SK-N-SH (cell line): Measurements from ENCODE around the gene SRF. TPM values are rescaled to one million over a fixed set of nuclear protein-coding genes. Genes with fewer than 3 reads are reported as not detected.
A peak's percentile ranks its signal among the peaks of the same experiment; 100 is the strongest.

Source experiments
- CHD2 ChIP-seq: fragments of 150-350 bp; IDR thresholded peaks from 2 replicates; pipeline ENCODE4 v1.6.1; 2018; ENCODE audit warnings: low read length; ENCODE audit not compliant: partially characterized antibody
- EZH2phosphoT487 ChIP-seq: fragments of 200-600 bp; sonication (generic); IDR thresholded peaks from 2 replicates; pipeline ENCODE4 v1.6.1; 2017; ENCODE audit warnings: low read depth, mixed run types, mild to moderate bottlenecking, antibody characterized with exemption, moderate library complexity, borderline replicate concordance
- FOSL2 ChIP-seq: IDR thresholded peaks from 2 replicates; pipeline ENCODE4 v1.4.0; 2012; ENCODE audit warnings: low read depth, mild to moderate bottlenecking, moderate library complexity, borderline replicate concordance
- GABPA ChIP-seq: IDR thresholded peaks from 2 replicates; pipeline ENCODE4 v1.4.0; 2012; ENCODE audit warnings: low read depth, mild to moderate bottlenecking
- JUND ChIP-seq: IDR thresholded peaks from 2 replicates; pipeline ENCODE4 v1.4.0; 2012
- MEF2A ChIP-seq: IDR thresholded peaks from 2 replicates; pipeline ENCODE4 v1.4.0; 2012; ENCODE audit warnings: low read depth, borderline replicate concordance
- NRF1 ChIP-seq: IDR thresholded peaks from 2 replicates; pipeline ENCODE4 v1.6.1; 2012; ENCODE audit warnings: low read depth, mild to moderate bottlenecking, low read length
- POLR2AphosphoS5 ChIP-seq: IDR thresholded peaks from 2 replicates; pipeline ENCODE4 v1.6.1; 2012; ENCODE audit warnings: low read depth, low read length
- RFX5 ChIP-seq: IDR thresholded peaks from 2 replicates; pipeline ENCODE4 v1.6.1; 2012; ENCODE audit warnings: mild to moderate bottlenecking, improper control_type of control experiment, low read length
- SIN3A ChIP-seq: IDR thresholded peaks from 2 replicates; pipeline ENCODE4 v1.6.1; 2012; ENCODE audit warnings: low read depth, mild to moderate bottlenecking, low read length, moderate library complexity, borderline replicate concordance
- SMC3 ChIP-seq: IDR thresholded peaks from 2 replicates; pipeline ENCODE4 v1.6.1; 2012; ENCODE audit warnings: low read depth, low read length, improper control_type of control experiment
- TCF12 ChIP-seq: IDR thresholded peaks from 2 replicates; pipeline ENCODE4 v1.4.0; 2012
- TEAD4 ChIP-seq: IDR thresholded peaks from 2 replicates; pipeline ENCODE4 v1.4.0; 2012; ENCODE audit warnings: mild to moderate bottlenecking, borderline replicate concordance; ENCODE audit not compliant: insufficient read depth
- USF1 ChIP-seq: IDR thresholded peaks from 2 replicates; pipeline ENCODE4 v1.4.0; 2012; ENCODE audit warnings: low read depth, borderline replicate concordance
- ZBTB33 ChIP-seq: IDR thresholded peaks from 2 replicates; pipeline ENCODE4 v1.4.0; 2012; ENCODE audit warnings: low read depth, borderline replicate concordance
- polyA plus RNA-seq, 3 experiments: library from polyadenylated mRNA; depleted of rRNA; stranded (reverse); fragments of >200 nt; gene quantifications; 2 replicates each; pipeline ENCODE4 v1.2.3, GENCODE V29; 2012
- TF ChIP-seq, protein P1 (sequence below): IDR thresholded peaks from 2 replicates; pipeline ENCODE4 v1.6.1; 2012; ENCODE audit warnings: mild to moderate bottlenecking, low read depth, low read length, moderate library complexity
- TF ChIP-seq, protein P2 (sequence below): IDR thresholded peaks from 2 replicates; pipeline ENCODE4 v1.4.0; 2012; ENCODE audit warnings: low read depth
- TF ChIP-seq, protein P3 (sequence below): fragments of 150-350 bp; IDR thresholded peaks from 2 replicates; pipeline ENCODE4 v1.6.1; 2016; ENCODE audit warnings: mild to moderate bottlenecking, low read depth, low read length

Gene SRF
- polyA plus RNA-seq, 1 of the 3 experiments (the other 2 are of a cell fraction): 31.7 TPM

GRCh38 chr6:43181942-43182860 is 11.1 kb downstream of the SRF start, which contains the start of gene CUL9 (continued):
- TF ChIP-seq SMC3 (no peak), SIN3A (peak; percentile 77; the same call in 1 of the 2 replicates), CHD2 (peak; percentile 73), ZBTB33 (0 out of 2 replicates have a peak, but pooled peaks have one; percentile 47), GABPA (peak; percentile 77), FOSL2 (no peak), RFX5 (no peak), POLR2AphosphoS5 (peak; percentile 89), NRF1 (peak; percentile 68), EZH2phosphoT487 (no peak), USF1 (peak; percentile 80), TEAD4 (no peak), MEF2A (no peak), TCF12 (no peak), JUND (no peak)
- TF ChIP-seq, protein P1, sequence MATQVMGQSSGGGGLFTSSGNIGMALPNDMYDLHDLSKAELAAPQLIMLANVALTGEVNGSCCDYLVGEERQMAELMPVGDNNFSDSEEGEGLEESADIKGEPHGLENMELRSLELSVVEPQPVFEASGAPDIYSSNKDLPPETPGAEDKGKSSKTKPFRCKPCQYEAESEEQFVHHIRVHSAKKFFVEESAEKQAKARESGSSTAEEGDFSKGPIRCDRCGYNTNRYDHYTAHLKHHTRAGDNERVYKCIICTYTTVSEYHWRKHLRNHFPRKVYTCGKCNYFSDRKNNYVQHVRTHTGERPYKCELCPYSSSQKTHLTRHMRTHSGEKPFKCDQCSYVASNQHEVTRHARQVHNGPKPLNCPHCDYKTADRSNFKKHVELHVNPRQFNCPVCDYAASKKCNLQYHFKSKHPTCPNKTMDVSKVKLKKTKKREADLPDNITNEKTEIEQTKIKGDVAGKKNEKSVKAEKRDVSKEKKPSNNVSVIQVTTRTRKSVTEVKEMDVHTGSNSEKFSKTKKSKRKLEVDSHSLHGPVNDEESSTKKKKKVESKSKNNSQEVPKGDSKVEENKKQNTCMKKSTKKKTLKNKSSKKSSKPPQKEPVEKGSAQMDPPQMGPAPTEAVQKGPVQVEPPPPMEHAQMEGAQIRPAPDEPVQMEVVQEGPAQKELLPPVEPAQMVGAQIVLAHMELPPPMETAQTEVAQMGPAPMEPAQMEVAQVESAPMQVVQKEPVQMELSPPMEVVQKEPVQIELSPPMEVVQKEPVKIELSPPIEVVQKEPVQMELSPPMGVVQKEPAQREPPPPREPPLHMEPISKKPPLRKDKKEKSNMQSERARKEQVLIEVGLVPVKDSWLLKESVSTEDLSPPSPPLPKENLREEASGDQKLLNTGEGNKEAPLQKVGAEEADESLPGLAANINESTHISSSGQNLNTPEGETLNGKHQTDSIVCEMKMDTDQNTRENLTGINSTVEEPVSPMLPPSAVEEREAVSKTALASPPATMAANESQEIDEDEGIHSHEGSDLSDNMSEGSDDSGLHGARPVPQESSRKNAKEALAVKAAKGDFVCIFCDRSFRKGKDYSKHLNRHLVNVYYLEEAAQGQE: no peak
- TF ChIP-seq, protein P2, sequence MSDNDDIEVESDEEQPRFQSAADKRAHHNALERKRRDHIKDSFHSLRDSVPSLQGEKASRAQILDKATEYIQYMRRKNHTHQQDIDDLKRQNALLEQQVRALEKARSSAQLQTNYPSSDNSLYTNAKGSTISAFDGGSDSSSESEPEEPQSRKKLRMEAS: peak; percentile 66; the same call in 1 of the 2 replicates
- TF ChIP-seq, protein P3, sequence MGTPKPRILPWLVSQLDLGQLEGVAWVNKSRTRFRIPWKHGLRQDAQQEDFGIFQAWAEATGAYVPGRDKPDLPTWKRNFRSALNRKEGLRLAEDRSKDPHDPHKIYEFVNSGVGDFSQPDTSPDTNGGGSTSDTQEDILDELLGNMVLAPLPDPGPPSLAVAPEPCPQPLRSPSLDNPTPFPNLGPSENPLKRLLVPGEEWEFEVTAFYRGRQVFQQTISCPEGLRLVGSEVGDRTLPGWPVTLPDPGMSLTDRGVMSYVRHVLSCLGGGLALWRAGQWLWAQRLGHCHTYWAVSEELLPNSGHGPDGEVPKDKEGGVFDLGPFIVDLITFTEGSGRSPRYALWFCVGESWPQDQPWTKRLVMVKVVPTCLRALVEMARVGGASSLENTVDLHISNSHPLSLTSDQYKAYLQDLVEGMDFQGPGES: no peak
